Rectal smooth muscle tissue (tissue), 1 donor: Measurements from ENCODE around the gene LRRC17.

Source experiments
- H3K27ac ChIP-seq: one replicate; pipeline ENCODE4 v1.7.0; 2013; ENCODE audit warnings: low read depth, low read length, inconsistent platforms
- H3K27me3 ChIP-seq: one replicate; pipeline ENCODE4 v1.7.0; 2013; ENCODE audit warnings: low read length; ENCODE audit not compliant: control insufficient read depth, insufficient read depth
- H3K36me3 ChIP-seq: one replicate; pipeline ENCODE4 v1.7.0; 2013; ENCODE audit warnings: low read length; ENCODE audit not compliant: control insufficient read depth, insufficient read depth
- H3K4me1 ChIP-seq: one replicate; pipeline ENCODE4 v1.7.0; 2013; ENCODE audit warnings: low read length; ENCODE audit not compliant: control insufficient read depth, insufficient read depth
- H3K4me3 ChIP-seq: one replicate; pipeline ENCODE4 v1.7.0; 2013; ENCODE audit warnings: low read length
- H3K9ac ChIP-seq: one replicate; pipeline ENCODE4 v1.7.0; 2013; ENCODE audit warnings: low read length

The LRRC17 gene

GRCh38 chr7:102912742-102913141 is at the start of gene LRRC17:
LRRC17 (plus strand) TSS chr7:102913000; CDS start chr7:102933914, 20,914 bp downstream.
- Histone ChIP-seq H3K27me3 (no peaks in the 10 kb centered on the region), H3K9ac (no peak within 1 kb of the TSS), H3K4me3 (peak within 1 kb of the TSS; percentile 14), H3K4me1 (no peaks in the 10 kb centered on the region), H3K36me3 (no peaks in the 10 kb centered on the region), H3K27ac (no peak within 1 kb of the TSS)

GRCh38 chr7:102864958-102865357 is 47.8 kb upstream of the LRRC17 start:
- Histone ChIP-seq H3K9ac (no peak overlapping the region), H3K4me1 (no peaks in the 10 kb centered on the region), H3K4me3 (no peak overlapping the region), H3K27me3 (no peaks in the 10 kb centered on the region), H3K27ac (no peak overlapping the region), H3K36me3 (no peaks in the 10 kb centered on the region)

GRCh38 chr7:102866535-102867215 is 46.1 kb upstream of the LRRC17 start:
- H3K9ac ChIP-seq = no peak overlapping the region
- no peak overlapping the region for H3K27ac ChIP-seq
- H3K27me3 ChIP-seq = no peaks in the 10 kb centered on the region
- no peak overlapping the region for H3K4me3 ChIP-seq
- no peaks in the 10 kb centered on the region for H3K4me1 ChIP-seq
- H3K36me3 ChIP-seq = no peaks in the 10 kb centered on the region

- Histone ChIP-seq H3K4me3 (no peak overlapping the region), H3K36me3 (no peaks in the 10 kb centered on the region), H3K27ac (no peak overlapping the region), H3K9ac (no peak overlapping the region), H3K27me3 (no peaks in the 10 kb centered on the region), H3K4me1 (no peaks in the 10 kb centered on the region)
Observed at GRCh38 chr7:102869195-102869594, 43.6 kb upstream of the LRRC17 start.

- Histone ChIP-seq H3K4me3 (no peak overlapping the region), H3K27ac (no peak overlapping the region), H3K9ac (no peak overlapping the region), H3K4me1 (no peaks in the 10 kb centered on the region), H3K36me3 (no peaks in the 10 kb centered on the region), H3K27me3 (no peaks in the 10 kb centered on the region)
Observed at GRCh38 chr7:102872460-102872859, 40.3 kb upstream of the LRRC17 start.

- Histone ChIP-seq H3K27ac (no peak overlapping the region), H3K9ac (no peak overlapping the region), H3K36me3 (no peaks in the 10 kb centered on the region), H3K4me3 (no peak overlapping the region), H3K4me1 (no peaks in the 10 kb centered on the region), H3K27me3 (no peaks in the 10 kb centered on the region)
Observed at GRCh38 chr7:102873470-102874165, 39.2 kb upstream of the LRRC17 start.

GRCh38 chr7:102874166-102874829 is 38.5 kb upstream of the LRRC17 start:
- Histone ChIP-seq H3K4me3 (no peak overlapping the region), H3K27me3 (no peaks in the 10 kb centered on the region), H3K9ac (no peak overlapping the region), H3K4me1 (no peaks in the 10 kb centered on the region), H3K36me3 (no peaks in the 10 kb centered on the region), H3K27ac (no peak overlapping the region)

GRCh38 chr7:102874966-102875365 is 37.8 kb upstream of the LRRC17 start:
- no peaks in the 10 kb centered on the region for H3K36me3 ChIP-seq
- no peak overlapping the region for H3K4me3 ChIP-seq
- H3K27me3 ChIP-seq = no peaks in the 10 kb centered on the region
- H3K27ac ChIP-seq = no peak overlapping the region
- no peaks in the 10 kb centered on the region for H3K4me1 ChIP-seq
- no peak overlapping the region for H3K9ac ChIP-seq

GRCh38 chr7:102875700-102876295 is 37.0 kb upstream of the LRRC17 start:
- H3K36me3 ChIP-seq = no peaks in the 10 kb centered on the region
- no peak overlapping the region for H3K4me3 ChIP-seq
- no peaks in the 10 kb centered on the region for H3K4me1 ChIP-seq
- H3K27ac ChIP-seq = no peak overlapping the region
- no peak overlapping the region for H3K9ac ChIP-seq
- no peaks in the 10 kb centered on the region for H3K27me3 ChIP-seq

GRCh38 chr7:102883098-102883860 is 29.5 kb upstream of the LRRC17 start:
- no peak overlapping the region for H3K9ac ChIP-seq
- H3K4me3 ChIP-seq = no peak overlapping the region
- no peak overlapping the region for H3K27ac ChIP-seq
- H3K27me3 ChIP-seq = no peaks in the 10 kb centered on the region
- no peaks in the 10 kb centered on the region for H3K36me3 ChIP-seq
- H3K4me1 ChIP-seq = no peaks in the 10 kb centered on the region

GRCh38 chr7:102888561-102889233 is 24.1 kb upstream of the LRRC17 start:
- H3K4me1 ChIP-seq = peaks cover 19% of the 10 kb centered on the region
- H3K27me3 ChIP-seq = no peaks in the 10 kb centered on the region
- H3K9ac ChIP-seq = no peak overlapping the region
- H3K4me3 ChIP-seq = no peak overlapping the region
- no peak overlapping the region for H3K27ac ChIP-seq
- no peaks in the 10 kb centered on the region for H3K36me3 ChIP-seq
